ENCODE data around the gene ITIH4.

DNA sequence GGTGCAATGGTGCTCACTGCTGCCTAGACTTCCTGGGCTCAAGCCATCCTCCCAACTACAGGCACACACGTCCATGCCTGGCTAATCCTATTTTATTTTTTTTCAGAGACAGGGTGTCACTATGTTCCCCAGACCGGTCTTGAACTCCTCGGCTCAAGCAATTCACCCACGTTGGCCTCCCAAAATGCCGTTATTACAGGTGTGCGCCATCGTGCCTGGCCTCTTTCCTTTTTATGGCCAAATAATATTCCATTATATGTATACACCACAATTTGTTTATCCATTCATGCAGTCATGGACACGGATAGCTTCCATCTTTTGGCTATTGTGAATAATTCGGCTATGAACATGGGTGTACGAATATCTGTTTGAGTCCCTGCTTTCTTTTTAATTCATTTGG is 58.8 kb downstream of the ITIH4 start:
- TF ChIP-seq, protein P1, sequence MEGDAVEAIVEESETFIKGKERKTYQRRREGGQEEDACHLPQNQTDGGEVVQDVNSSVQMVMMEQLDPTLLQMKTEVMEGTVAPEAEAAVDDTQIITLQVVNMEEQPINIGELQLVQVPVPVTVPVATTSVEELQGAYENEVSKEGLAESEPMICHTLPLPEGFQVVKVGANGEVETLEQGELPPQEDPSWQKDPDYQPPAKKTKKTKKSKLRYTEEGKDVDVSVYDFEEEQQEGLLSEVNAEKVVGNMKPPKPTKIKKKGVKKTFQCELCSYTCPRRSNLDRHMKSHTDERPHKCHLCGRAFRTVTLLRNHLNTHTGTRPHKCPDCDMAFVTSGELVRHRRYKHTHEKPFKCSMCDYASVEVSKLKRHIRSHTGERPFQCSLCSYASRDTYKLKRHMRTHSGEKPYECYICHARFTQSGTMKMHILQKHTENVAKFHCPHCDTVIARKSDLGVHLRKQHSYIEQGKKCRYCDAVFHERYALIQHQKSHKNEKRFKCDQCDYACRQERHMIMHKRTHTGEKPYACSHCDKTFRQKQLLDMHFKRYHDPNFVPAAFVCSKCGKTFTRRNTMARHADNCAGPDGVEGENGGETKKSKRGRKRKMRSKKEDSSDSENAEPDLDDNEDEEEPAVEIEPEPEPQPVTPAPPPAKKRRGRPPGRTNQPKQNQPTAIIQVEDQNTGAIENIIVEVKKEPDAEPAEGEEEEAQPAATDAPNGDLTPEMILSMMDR (conservative IDR thresholded peaks at IDR 0.05; ENCODE audit: low read length) = no peak
- TF ChIP-seq EZH2phosphoT487 (IDR thresholded peaks at IDR 0.05; ENCODE audit: borderline replicate concordance) = no peak
